HG03432 (cell line): ENCODE measurements around the gene SBK2.
"Not testable (repeated sequence)": the region's sequence is repeated elsewhere in the genome, so short reads cannot be mapped to it uniquely, and the experiment has no call there.

Experiments used
- ATAC-seq: cut with Tn5 transposase; IDR thresholded peaks from one replicate; pipeline ENCODE4 v1.9.1; 2021; ENCODE audit warnings: mild to moderate bottlenecking, moderate library complexity; ENCODE audit not compliant: unreplicated experiment

The SBK2 gene

DNA sequence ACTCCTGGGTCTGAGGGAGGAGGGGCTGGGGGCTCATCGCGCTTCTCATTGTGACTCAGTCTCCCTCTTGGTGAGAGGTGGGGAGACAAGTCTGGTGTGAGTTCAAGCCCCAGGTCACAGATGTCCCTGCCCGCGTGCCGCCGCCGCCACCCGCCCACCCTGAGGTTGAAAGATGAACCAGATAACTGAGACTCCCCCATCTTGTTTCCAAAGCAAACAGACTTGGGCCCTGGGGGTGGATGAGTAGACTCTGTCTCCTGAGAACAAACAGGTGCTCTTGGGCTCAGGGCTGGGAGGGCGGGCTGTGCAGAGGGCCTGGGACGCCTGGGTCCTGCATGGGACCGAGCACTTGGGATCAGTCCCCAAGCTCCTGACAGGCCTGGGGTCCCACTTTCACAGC, 567 bp downstream of the SBK2 start:
- no peak for ATAC-seq

DNA sequence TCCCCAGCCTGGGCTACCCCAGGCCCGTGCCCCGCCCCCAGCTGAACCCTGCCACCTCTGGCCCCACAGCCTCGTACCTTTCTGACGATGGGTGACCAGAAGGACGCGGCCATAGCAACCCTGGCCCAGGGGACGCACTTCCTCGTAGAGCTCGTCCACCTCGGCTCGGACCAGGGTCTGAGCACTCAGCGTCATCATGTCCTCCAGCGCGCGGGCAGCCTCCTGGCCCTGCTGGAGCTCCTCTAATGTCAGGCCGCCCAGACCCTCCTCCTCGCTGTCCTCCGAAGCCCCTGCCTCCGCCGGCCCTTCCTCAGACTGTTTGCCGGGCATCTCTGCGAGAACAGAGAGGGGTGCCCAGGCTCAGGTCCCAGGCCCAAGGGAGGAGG, 975 bp downstream of the SBK2 start:
- no peak for ATAC-seq

DNA sequence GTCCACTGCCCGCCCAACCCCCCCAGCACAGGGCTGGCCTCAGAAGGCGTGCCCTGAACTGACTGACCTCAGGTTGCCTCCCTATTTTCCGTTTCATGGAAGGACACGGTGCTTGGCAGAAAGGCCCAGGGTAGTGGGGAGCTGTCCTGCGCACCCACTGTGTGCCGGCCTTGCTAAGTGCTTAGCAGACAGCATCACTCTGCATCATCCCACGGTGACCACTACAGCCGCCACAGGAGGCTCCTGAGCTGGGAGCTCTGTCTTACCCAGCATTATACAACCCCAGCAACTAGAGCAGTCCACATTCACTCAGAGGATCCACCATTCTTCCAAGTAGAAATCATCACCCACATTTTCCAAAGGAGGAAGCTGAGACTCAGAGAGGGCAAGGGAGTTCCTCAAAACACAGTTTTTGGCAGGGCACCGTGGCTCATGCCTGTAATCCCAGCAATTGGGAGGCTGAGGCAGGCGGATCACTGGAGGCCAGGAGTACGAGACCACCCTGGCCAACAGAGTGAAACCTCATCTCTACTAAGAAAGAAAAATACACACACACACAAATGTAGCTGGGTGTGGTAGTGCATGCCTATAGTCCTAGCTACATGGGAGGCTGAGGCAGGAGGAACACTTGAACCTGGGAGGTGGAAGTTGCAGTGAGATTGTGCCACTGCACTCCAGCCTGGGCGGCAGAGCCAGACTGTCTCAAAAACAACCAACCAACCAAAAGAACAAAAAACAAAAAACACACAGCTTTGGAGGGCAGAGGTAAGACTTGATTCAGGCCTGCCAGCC, 1.6 kb downstream of the SBK2 start:
- ATAC-seq = no peak

DNA sequence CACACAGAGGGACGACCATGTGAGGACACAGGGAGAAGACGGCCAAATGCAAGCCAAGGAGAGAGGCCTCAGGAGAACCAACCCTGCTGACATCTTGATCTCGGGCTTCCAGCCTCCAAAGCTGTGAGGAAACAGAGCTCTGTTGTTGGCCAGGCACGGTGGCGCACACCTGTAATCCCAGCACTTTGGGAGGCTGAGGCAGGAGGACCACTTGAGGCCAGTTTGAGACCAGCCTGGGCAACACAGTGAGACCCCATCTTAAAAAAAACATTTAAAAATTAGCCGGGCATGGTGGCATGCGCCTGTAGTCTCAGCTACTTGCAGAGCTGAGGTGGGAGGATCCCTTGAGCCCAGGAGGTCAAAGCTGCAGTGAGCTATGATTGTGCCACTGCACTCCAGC, 2.7 kb downstream of the SBK2 start:
- ATAC-seq = not testable (repeated sequence)

DNA sequence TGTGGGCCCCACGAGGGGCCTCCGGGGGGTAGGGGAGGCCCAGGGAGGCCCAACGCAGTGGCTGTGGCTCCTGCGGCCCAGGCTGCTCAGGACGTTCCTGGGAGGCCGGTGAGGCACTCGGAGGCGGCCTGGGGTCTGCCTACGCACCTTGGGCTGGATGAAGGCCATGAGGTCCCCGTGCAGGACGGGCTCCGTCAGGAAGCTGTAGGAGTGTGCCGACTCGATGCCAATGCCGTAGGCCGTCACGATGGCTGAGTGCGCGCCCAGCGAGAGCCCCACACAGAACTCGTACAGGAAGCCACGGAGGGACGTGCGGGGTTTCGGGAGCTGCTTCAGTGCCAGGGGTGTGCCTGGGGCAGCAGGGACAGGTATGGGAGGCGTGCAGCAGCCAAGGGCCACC, 5.9 kb downstream of the SBK2 start:
- ATAC-seq = no peak

DNA sequence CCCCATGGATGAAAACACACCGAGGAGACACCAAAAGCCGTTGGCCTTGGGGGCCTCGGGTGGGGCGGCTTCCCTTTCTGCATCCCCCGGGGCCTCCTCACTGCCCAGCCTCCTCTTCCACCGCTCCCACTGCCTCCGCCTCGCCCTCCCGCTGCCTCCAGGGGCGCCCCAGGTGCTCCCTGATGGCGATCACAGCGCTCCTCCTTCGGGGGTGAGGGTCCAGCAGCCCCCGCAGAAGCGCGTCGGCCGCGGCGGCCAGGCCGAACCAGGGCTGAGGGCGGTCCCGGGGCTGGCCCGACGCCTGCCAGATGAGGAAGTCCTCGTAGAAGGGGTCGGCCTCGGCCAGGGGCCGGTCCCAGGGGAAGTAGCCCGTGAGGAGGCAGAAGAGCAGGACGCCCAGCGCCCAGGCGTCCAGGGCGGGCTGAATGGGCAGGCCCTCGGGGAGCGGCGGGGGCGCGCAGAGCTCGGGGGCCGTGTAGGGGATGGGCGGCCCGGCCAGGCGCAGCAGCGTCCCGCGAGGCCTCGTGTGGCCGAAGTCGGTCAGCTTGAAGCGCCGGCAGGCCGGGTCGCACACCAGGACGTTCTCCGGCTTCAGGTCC, 7.2 kb downstream of the SBK2 start:
- no peak for ATAC-seq

DNA sequence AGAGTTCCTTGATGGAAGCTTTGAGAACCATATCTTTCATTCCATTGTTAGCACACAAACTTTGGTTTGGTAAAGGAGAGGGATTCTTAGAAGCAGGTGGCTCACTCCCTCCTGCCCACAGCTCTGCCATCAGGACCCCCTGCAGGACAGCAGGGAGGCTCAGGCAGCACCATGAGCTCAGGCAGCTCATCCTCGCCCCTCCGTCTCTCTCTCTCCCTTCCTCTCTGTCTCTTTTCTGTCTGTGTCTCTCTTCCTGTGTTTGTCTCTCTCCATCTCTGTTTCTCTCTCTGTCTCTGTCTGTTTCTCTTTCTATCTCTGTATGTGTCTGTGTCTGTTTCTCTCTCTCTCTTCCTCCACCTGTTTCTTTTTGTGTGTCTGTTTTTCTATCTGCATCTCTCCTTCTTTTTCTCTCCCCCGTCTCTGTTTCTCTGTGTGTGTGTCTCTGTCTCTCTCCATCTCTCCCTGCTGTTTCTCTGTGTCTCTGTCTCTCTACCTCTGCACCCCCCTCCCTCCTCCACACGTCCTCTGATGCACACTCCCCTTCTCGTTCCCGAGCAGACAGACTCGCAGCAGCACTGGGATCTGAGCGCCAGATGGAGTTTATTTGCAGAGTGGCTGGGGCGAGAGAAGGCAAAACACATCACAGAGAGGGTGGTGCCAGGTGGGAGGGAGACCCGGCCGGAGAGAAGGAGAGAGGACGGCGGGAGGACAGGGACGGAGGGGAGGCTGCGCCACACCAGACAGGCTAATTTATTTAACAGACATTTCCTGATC, 8.7 kb downstream of the SBK2 start:
- no peak for ATAC-seq

DNA sequence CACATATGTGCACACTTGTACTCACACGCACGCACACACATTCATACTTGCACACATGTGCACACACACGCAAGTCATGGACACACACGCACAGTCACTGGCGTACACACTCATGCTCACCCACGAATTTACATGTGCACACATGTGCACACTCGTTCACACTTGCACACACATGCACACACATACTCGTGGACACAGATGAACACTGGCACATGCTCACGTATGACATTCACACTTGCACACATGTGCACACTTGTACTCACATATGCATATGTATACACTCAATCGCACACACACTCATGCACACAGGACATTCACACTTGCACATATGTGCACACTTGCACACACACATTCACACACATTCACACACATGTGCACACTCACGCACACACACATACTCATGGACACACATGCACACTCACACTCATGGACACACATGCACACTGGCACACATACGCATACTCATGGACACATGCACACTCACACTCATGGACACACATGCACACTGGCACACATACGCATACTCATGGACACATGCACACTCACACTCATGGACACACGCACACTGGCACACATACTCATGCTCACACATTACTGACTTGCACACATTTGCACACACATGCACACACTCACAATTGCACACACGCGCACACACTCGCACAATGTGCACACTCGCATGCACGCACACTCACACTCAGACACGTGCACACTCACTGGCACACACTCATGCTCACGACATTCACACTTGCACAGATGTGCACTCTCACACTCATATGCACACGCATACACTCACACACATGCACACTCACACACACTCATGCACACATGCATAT, 9.5 kb downstream of the SBK2 start:
- no peak for ATAC-seq

DNA sequence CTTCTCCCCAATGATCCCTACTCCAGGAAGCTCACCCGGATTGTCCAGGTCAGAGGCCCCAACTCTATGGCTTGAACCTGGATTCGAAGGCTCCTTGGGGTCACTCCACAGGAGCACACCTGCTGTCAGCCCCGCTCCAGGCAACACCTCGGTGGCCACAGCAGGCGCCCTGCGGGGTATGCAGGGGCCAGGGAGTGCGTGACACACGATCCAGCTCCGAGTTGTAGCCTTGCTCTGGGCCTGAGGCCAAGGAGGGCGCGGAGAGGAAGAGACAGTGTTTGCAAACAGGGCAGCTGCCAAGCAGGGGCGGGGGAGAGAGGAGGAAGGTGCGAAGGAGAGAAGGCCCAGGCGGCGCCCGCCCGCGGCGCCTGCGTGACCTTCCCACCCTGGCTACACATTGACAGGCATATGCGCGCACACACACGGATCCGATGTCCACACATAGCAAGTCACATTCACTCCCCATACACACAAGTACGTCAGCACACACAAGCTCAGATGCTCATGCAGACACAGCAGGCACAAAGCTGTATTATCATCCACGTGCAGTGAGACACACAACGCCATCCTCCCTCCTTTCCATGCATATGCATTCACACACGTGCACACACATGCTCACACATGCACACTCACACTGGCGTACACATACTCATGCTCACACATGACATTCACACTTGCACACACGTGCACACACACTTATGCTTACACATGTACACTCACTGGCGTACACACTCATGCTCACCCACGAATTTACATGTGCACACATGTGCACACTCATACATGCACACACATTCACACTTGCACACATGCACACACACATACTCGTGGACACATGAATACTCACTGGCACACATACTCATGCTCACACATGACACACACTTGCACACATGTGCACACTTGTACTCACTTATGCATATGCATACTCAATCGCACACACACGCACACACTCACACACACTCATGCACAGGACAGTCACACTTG, 10.4 kb downstream of the SBK2 start:
- ATAC-seq = no peak

DNA sequence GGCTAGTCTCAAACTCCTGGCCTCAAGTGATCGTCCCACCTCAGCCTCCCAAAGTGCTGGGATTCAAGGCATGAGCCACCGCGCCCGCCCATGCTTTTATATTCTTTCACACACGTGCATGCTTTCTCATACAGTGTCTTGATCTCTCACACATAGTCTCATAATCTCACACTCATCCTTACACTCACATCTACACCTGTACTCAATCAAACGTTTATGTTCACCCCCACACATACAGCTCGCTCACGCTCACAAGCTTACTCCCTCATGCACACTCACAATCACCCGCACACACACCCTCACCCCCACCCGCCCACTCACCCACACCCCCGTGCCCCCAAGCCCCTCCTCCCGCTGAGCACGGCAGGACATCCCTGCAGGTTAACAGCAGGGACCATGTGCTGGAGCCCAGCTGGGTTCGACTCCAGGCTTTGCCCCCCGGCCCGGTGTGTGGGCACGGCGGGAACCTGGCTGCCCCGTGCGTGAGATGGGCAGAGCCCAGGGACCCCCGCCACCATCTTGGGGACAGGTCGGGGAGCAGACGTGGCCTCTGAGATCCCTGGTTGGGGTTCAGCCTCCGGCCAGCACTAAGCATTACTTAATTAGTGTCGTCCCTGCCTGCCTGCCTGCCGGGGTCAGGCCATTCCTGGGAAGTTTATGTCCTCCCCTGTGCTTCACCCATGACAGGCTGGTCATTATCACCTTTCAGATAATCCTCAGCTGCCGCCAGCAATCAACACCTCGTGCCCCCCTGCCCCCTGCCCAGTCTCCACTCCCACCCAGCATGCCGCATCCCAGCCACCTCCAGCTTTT, 11.4 kb downstream of the SBK2 start:
- ATAC-seq = no peak

DNA sequence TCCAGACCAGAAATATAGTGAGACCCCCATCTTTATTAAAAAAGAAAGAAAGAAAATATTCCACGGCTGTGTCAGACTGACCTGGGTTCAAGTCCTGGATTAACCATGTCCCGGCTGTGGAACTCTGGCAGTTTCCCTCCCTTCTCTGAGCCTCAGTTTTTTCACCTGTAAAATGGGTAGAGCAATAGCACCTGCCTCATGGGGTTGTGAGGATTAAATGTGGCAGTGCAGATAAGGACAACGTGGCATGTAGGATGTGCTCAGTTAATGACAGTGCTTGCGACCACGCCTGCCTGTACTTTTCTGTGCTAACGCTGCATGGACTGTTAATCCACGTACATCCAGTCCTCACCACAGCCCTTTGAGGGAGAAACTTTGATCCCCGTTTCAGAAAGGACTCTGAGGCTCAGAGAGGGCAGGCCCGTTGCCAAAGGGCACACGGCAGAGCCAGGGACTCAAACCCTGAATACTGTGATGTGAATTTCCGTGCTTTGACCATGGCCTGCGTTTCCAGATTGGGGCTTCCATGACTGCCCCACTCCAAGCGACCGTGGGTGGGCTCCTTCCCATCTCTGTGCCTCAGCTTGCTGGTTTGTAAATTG, 16.1 kb downstream of the SBK2 start:
- ATAC-seq = no peak

DNA sequence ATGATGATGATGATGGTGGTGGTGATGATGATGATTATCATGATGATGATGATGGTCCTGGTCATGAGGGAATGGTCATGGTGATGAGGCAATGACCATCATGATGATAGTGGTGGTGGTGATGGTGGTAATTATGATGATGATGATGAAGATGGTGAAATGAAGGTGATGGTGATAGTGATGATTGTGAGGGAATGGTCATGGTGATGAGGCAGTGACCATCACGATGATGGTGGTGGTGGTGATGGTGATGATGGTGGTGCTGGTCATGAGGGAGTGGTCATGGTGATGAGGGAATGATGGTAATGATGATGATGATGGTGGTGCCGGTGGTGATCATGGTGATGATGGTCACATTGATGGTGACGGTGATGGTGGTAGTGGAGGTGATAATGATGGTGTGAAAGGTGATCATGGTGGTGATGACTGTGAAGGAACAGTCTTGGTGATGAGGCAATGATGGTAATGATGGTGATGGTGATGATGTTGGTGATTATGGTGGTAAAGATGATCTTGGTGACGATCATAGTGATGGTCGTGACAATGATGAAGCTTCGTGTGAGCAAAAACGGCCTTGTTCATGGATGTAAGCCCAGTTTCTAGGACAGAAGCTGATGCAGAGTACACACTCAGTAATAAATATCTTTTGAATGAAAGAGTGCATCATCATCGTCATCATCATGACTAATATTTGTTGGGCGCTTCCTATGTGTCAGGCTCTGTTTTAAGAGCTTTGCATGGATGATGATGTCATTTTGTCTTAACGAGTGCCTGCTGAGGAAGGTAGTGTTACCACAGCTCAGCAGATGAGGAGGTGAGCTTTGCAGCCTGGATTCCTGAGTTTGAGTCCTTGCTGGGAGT, 17.3 kb downstream of the SBK2 start:
- no peak for ATAC-seq

DNA sequence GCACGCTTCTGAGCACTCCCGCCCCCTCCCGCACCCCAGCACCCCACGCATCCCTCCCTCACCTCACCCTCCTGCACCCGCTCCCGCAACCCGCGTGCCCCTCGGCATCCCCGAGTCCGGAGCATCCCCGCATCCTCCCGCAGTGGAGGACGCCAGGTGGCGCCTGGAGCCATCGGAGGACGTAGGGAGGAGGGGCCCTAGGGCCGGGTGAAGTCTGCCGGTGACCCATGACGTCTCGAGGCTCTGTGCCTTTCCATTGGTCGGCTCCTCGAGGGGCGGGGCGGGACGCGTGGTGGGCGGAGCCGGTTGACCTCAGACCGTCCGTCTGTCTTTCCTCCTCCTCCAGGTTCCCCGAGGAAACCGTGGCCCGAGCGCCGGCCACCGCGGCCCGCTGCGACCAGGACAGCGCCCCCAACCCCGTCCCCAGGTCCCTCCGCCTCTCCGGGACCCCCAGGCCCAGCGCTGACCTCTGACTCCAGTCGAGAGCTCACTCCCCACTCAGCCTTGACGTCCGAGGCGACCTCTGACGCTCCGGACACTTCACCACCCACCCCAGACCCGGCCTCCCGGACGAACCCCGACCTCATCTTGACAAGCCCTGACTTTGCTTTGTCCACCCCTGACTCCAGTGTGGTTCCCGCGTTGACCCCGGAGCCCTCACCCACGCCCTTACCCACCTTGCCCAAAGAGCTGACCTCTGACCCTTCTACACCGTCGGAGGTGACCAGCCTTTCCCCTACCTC, 19.9 kb downstream of the SBK2 start:
- peak; percentile 96 for ATAC-seq

DNA sequence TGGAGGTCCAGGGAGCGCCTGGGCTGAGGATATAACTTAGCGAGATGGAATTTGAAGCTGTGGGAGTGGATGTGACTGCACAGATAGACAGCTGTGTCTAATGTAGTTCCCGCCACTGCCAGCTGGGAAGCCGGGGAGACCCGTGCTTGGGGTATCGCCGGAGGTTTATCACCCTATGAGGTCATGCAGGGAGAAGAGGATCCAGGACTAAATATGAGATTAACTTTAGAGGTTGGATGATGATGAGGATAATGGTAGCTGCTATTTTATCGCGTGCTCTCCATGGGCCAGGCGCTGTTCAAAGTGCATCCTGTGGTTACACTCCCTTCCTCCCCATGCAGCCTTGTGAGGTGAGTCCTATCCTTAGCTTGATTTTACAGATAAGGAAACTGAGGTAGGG, 28.8 kb downstream of the SBK2 start:
- ATAC-seq = no peak

DNA sequence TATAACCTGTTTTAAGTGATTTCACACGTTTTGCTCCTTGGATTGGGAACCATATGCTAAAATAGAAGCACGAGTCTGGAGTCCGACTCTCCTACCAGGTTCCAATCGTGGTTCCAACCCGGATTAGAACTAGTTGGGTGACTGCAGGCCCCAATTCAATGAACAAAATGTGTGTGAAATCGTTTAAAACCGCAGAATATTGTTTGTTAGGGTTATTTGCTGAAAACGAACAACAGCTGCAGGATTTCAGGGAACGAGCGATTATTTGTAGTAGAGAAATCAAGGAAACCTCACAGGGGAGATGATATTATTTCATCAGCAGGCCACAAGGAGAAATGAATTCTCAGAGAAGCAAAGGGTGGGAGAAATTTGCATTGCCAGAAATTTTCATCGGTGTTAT, 32.0 kb downstream of the SBK2 start:
- ATAC-seq = no peak

DNA sequence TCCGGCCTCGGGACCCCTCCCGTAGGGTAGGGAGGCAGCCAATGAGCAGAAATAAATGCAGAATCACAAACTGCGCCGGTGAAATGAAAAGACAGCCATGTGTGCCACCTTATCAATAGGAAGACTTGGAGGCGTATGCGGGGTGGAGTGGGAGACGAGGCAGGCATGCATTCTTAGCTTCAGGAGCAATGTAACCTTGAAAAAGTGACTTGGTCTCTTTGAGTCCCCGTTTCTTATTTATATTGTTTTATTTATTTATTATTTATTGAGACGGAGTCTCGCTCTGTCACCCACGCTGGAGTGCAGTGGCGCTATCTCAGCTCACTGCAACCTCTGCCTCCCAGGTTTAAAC, 32.7 kb downstream of the SBK2 start:
- peak; percentile 13 for ATAC-seq
